Activated T-helper 1 cell treated with Interleukin-2 at 50 U/mL for 16 hours (primary cell): ENCODE results near the gene KIF11.
A peak's percentile ranks its signal among the peaks of the same experiment; 100 is the strongest.
"Not testable (repeated sequence)": the region's sequence is repeated elsewhere in the genome, so short reads cannot be mapped to it uniquely, and the experiment has no call there.

Experiments used
- DNase-seq: peaks from one replicate; pipeline ENCODE4 v3.0.0-alpha.2; 2020; ENCODE audit warnings: low read depth

KIF11 gene

GRCh38 chr10:92591550-92592022 is 1.3 kb upstream of the KIF11 start:
- peak; percentile 85 for DNase-seq

- no peak for DNase-seq
These were observed 974 bp downstream of the KIF11 start for GRCh38 chr10:92593619-92594588.

GRCh38 chr10:92595505-92595904 is 2.6 kb downstream of the KIF11 start:
- DNase-seq = no peak

DNA sequence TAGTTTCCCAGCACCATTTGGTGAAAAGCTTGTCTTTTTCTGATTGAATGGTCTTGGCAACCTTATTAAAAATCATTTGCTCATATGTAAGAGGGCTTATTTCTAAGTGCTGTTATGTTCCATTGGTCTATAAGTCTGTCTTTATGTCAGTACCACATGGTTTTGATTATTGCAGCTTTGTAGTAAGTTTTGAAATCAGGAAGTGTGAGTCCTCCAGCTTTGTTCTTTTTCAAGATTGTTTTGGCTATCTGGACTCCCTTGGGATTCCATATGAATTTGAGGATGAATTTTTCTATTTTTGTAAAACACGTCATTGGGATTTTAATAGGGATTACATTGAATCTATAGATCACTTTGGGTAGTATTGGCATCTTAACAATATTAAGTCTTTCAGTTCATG is 5.4 kb downstream of the KIF11 start:
- DNase-seq = no peak

DNA sequence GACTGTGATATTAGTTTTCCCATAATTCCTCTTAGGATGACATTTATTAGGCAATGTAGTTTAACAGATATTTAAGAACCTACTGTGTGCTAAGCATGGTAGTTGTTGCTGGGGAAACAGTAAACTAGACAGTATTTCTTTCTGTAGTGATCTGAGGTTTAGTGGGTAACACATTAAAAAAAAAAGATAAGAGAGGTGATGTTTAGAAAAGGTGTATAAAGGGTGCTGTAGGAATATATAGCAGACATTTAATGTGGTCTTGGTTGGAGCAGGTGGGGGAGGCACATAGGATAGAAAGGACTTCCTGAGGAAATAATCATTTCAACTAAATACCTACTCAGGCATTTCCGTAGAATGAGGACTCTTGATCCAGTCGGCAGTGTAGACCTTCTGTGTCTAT is 11.9 kb downstream of the KIF11 start:
- no peak for DNase-seq

GRCh38 chr10:92615515-92615914 is 22.6 kb downstream of the KIF11 start:
- DNase-seq = no peak

DNA sequence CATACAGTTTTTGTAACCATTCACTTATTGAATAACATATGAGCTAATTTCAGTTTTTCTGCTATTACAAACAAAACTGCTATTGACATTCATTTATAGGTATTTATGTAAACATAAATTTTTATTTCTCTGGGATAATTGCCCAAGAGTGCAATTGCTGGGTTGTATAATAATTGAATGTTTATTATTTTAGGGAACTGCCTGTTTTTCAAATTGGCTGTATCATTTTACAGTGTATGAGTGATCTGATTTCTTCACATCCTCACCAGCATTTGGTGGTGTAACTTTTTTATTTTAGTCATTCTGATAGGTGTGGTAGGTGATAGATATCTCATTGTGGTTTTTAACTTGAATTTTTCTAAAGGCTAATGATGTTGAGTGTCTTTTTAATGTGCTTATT is 26.4 kb downstream of the KIF11 start:
- DNase-seq = no peak

- DNase-seq = no peak
These were observed 35.0 kb downstream of the KIF11 start for GRCh38 chr10:92627845-92628480.

DNA sequence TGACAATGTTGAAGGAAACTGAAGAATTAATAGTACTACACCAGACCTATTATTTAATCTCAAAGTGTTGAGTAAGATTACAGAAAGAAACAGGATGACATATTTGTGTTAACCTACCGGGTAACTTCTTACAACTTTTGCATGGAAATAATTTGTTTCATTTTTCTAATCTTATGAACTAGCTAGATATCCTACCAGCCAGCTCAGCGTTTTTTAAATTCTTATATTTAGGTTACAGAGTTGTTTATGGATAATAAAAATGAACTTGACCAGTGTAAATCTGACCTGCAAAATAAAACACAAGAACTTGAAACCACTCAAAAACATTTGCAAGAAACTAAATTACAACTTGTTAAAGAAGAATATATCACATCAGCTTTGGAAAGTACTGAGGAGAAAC is 37.0 kb downstream of the KIF11 start:
- no peak for DNase-seq

GRCh38 chr10:92638037-92638436 is 45.1 kb downstream of the KIF11 start:
- DNase-seq = no peak

- DNase-seq = no peak
These were observed 47.2 kb downstream of the KIF11 start for GRCh38 chr10:92640107-92640506.

- DNase-seq = no peak
These were observed 48.6 kb downstream of the KIF11 start for GRCh38 chr10:92641492-92641891.

GRCh38 chr10:92644921-92645320 is 52.0 kb downstream of the KIF11 start:
- DNase-seq = no peak

DNA sequence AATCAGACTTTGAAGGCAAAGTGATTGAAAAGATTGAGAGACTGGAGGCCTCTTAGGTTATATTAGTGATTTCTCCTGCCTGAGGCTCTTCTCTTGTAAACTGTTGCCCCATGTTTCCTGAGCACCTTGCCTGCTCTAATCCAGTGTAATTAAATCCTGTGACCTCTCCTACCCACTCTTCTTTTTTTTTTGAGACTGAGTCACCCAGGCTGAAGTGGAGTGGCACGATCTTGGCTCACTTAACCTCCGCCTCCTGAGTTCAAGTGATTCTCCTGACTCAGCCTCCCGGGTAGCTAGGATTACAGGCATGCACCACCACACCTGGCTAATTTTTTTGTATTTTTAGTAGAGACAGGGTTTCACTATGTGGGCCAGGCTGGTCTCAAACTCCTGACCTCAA is 57.9 kb downstream of the KIF11 start:
- DNase-seq = not testable (repeated sequence)

- no peak for DNase-seq
These were observed 62.5 kb downstream of the KIF11 start for GRCh38 chr10:92655426-92655825.

GRCh38 chr10:92656266-92656961 is 63.5 kb downstream of the KIF11 start:
- DNase-seq = no peak

DNA sequence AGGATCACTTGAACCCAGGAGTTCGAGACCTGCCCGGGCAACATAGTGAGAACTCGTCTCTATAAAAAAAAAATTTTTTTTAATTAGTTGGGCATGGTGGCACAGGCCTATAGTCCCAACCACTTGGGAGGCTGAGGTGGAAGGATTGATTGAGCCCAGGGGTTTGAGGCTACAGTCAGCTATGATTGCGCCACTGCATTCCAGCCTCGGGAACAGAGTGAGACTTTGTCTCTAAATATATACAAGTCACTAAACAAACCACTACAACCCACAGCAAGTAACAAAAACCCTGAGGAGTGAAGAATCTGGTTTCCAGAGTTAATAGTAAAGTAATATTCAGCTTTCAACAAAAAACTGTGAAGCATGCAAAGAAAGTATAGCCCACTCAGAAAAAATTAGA is 64.1 kb downstream of the KIF11 start:
- no peak for DNase-seq

DNA sequence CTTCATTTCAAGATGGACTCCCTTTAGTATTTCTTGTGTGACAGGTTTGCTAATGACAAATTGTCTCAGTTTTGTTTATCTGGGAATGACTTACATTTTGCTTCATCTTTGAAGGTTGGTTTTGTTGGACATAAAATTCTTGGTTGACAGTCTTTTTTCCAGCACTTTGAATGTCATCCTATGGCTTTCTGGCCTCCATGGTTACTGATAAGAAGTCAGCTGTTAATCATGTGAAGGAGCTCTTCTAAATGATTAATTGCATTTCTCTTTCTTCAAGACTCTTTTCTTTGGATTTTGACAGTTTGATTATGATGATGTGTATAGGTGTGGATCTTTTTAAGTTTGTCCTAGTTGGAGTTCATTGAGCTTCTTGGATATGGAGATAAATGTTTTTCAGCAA is 69.9 kb downstream of the KIF11 start:
- no peak for DNase-seq

DNA sequence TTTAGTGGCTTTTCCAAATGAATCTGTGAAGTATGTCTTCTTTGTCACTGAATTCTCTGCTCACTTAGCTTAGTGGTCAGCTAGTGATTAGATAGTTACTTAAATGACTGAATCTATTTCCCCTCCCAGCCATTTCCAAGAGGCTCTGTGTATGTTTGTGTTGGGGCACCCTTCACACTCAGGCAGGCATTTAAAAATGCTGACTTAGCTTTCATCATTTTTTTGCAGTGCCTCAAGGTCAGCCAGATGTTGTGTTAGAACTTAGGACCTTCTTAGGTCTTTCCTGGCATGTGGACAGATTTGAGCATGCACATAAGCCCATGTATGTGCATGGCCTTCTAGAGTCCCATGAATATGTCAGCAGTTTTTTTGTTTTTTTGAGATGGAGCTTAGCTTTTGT is 71.4 kb downstream of the KIF11 start:
- DNase-seq = no peak

DNA sequence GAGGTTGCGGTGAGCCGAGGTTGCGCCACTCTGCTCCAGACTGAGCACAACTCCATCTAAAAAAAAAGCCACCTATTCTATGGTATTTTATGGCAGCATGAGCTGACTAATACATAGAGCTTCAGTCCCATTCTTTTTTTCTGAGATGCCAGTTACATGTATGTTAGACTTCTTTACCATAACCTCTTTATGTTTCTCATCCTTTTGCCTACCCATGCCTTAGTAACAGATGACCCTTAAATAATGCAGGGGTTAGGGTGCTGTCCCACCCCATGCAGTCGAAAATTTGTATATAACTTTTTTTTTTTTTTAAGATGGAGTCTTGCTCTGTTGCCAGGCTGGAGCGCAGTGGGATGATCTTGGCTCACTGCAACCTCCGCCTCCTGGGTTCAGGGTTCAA is 74.1 kb downstream of the KIF11 start:
- no peak for DNase-seq

GRCh38 chr10:92677708-92678107 is 84.8 kb downstream of the KIF11 start:
- no peak for DNase-seq

- no peak for DNase-seq
These were observed 85.3 kb downstream of the KIF11 start for GRCh38 chr10:92678206-92678605.
